CD8-positive, alpha-beta memory T cell (primary cell): ENCODE measurements around the gene PRKD2. TPM values are rescaled to one million over a fixed set of nuclear protein-coding genes. Genes with fewer than 3 reads are reported as not detected.

ENCODE experiments used
- CTCF ChIA-PET: fragments of 350-600 bp; sonication (Branson Sonifier 250); formaldehyde crosslinking; loops from one replicate; lab custom pipeline; 2021; ENCODE audit warnings: antibody characterized with exemption; lab: Charles Lee
- POLR2A ChIA-PET: fragments of 350-600 bp; sonication (Branson Sonifier 250); formaldehyde crosslinking; loops from one replicate; lab custom pipeline; 2021; ENCODE audit warnings: antibody characterized with exemption; lab: Charles Lee
- DNase-seq, 5 donors: peaks; one replicate each; pipeline versions ENCODE4 v3.0.0 to v3.0.0-alpha.2; 2020 to 2022; ENCODE audit warnings: mixed read lengths in 1 of 5
- H3K27ac ChIP-seq: one replicate; pipeline ENCODE4 v1.7.0; 2013; ENCODE audit warnings: low read depth, mild to moderate bottlenecking, low read length, moderate library complexity
- H3K27me3 ChIP-seq: 2 replicates; pipeline ENCODE4 v1.7.0; 2013; ENCODE audit warnings: low read length, mild to moderate bottlenecking; ENCODE audit not compliant: insufficient read depth, poor library complexity, severe bottlenecking
- H3K36me3 ChIP-seq: 2 replicates; pipeline ENCODE4 v1.7.0; 2013; ENCODE audit warnings: mild to moderate bottlenecking, low read length, moderate library complexity; ENCODE audit not compliant: insufficient read depth
- H3K4me1 ChIP-seq: 2 replicates; pipeline ENCODE4 v1.7.0; 2013; ENCODE audit warnings: mild to moderate bottlenecking, low read length, moderate library complexity; ENCODE audit not compliant: insufficient read depth
- H3K4me3 ChIP-seq: 2 replicates; pipeline ENCODE4 v1.7.0; 2013; ENCODE audit warnings: mild to moderate bottlenecking, low read length
- H3K9me3 ChIP-seq: 2 replicates; pipeline ENCODE4 v1.7.0; 2013; ENCODE audit warnings: mild to moderate bottlenecking, low read length
- H3K27ac Mint-ChIP-seq, 8 donors: one replicate each; pipeline ENCODE4 v1.8.0; 2020 to 2021; ENCODE audit warnings: mixed read lengths in 8 of 8, mild to moderate bottlenecking in 6 of 8, inconsistent platforms in 3 of 8, moderate library complexity in 3 of 8
- H3K27me3 Mint-ChIP-seq, 2 donors: one replicate each; pipeline ENCODE4 v1.8.0; 2020 to 2021; ENCODE audit warnings: mixed read lengths in 2 of 2, mild to moderate bottlenecking in 1 of 2, moderate library complexity in 1 of 2
- H3K36me3 Mint-ChIP-seq, 3 donors: one replicate each; pipeline ENCODE4 v1.8.0; 2020 to 2021; ENCODE audit warnings: mixed read lengths in 3 of 3, inconsistent platforms in 1 of 3, mild to moderate bottlenecking in 1 of 3
- H3K4me1 Mint-ChIP-seq, 3 donors: one replicate each; pipeline ENCODE4 v1.8.0; 2020 to 2021; ENCODE audit warnings: mixed read lengths in 3 of 3, inconsistent platforms in 1 of 3, mild to moderate bottlenecking in 1 of 3
- H3K4me3 Mint-ChIP-seq, 7 donors: one replicate each; pipeline ENCODE4 v1.8.0; 2020 to 2021; ENCODE audit warnings: mixed read lengths in 7 of 7, mild to moderate bottlenecking in 6 of 7, moderate library complexity in 4 of 7, inconsistent platforms in 2 of 7
- H3K9me3 Mint-ChIP-seq, 5 donors: one replicate each; pipeline ENCODE4 v1.8.0; 2020 to 2022; ENCODE audit warnings: mixed read lengths in 5 of 5, mild to moderate bottlenecking in 3 of 5, moderate library complexity in 2 of 5, inconsistent platforms in 1 of 5
- polyA plus RNA-seq: library from polyadenylated mRNA; unstranded; fragments of 300-500 nt; fragmentation: Illumina TruSeq; gene quantifications from one replicate; pipeline ENCODE4 v1.2.3, GENCODE V29; 2021
- total RNA-seq, 2 experiments: library from RNA; stranded (reverse); gene quantifications; one replicate each; pipeline ENCODE4 v1.2.3, GENCODE V29; 2021

The PRKD2 gene
- total and polyA plus RNA-seq, 3 experiments from 2014 or later: 61.6 to 88.0 (median 63.8) TPM

DNA sequence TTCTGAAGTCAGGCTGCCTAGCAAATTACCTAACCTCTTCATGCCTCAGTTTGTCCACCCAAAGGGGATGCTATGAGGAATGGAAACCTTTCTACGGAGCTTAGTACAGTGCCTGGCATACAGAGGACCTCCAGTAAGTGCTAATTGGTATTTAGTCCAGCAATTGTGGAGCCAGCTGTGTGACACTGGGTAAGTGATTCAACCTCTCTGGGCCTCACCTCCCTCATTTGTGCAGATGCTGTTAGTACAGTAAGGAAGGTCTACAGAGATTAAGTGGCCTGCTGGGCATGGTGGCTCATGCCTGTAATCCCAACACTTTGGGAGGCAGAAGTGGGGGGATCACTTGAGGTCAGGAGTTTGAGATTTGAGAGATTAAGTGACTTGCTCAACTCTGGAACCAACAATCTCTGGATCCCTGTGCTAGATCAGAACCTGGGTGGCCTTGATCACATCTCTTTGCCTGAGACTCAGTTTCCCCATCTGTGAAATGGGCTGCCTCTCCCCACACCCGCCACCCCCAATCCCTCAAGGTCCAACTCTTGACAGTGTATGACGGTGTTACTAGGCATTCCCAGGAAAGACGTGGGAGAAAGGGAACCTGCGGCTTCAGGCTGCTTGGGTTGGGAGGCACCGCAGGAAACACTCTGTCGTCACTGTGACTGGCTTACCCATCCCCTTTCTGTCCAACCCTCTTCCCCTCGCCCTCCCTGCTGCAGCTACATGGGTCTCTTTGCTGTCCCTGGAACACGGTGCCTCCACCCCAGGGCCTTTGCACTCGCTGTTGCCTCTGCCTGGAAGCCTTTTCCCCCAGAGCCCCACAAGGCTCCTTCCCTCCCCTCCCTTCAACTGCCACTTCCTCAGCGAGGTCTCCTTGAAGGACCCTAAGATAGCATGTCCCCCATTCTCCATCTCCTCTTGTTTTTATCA lies 18.3 kb downstream of the PRKD2 start:
- Mint-ChIP-seq H3K9me3 (no peaks in the 10 kb centered on the region), H3K4me1 (peaks cover 0 to 2% (median 0%) of the 10 kb centered on the region in 3 donors), H3K27me3 (no peaks in the 10 kb centered on the region), H3K27ac (peak overlapping the region in 1 of 8 donors; percentile 23), H3K4me3 (no peak overlapping the region), H3K36me3 (peaks cover 8 to 86% (median 13%) of the 10 kb centered on the region in 3 donors)
- ChIA-PET CTCF (interaction anchor here (1.9 kb wide), 1 partner anchor 30 kb away, joined by 7 read pairs; no protein-coding TSS in a partner anchor), POLR2A (no interaction called here)
- H3K27me3 ChIP-seq: no peaks in the 10 kb centered on the region
- H3K4me3 ChIP-seq: no peak overlapping the region
- H3K36me3 ChIP-seq: peaks cover 79% of the 10 kb centered on the region
- no peak overlapping the region for H3K27ac ChIP-seq
- no peaks in the 10 kb centered on the region for H3K4me1 ChIP-seq
- no peaks in the 10 kb centered on the region for H3K9me3 ChIP-seq
- no peak for DNase-seq

DNA sequence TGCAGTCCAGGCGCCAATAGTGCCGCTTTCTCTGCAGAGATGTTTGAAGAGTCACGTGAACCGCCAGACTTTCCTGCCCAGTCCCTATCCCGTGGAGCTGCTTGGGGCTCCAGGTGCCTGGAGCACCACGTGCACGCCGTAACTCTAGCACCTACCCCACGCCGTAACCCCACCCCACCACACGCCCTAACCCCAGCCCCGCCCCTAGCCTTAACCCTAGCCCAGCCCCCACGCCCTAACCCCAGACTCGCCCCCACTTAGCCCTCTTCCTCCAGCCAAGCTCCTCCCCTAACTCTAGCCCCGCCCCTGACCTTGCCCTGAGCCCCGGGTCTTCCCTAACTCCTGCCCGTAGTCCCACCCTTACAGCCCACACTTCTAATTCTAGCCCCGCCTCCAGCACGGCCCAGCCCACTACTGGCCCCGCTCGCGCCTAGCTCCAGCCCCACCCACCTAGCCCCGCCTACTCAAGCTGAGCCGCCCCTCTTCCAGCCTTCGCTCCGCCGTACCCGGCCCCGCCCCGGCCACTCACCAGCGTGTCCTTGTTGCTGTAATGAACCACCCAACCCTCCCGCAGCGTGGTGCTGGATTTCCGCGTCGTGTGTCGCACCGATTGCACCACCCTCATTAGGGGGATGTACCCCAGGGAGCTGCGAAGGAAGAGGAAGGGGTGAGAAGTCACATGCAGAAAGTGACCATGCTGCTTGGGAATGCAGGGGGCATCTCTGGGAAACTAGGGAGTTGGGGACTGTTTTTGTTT lies 19.5 kb downstream of the PRKD2 start:
- no peak overlapping the region for H3K27ac ChIP-seq
- H3K9me3 ChIP-seq: no peaks in the 10 kb centered on the region
- H3K36me3 Mint-ChIP-seq: peaks cover 13 to 89% (median 18%) of the 10 kb centered on the region in 3 donors
- H3K4me1 ChIP-seq: no peaks in the 10 kb centered on the region
- peaks cover 82% of the 10 kb centered on the region for H3K36me3 ChIP-seq
- DNase-seq: no peak
- peaks cover 2 to 5% (median 5%) of the 10 kb centered on the region in 3 donors for H3K4me1 Mint-ChIP-seq
- H3K9me3 Mint-ChIP-seq: no peaks in the 10 kb centered on the region
- no peaks in the 10 kb centered on the region for H3K27me3 Mint-ChIP-seq
- H3K27me3 ChIP-seq: no peaks in the 10 kb centered on the region
- ChIA-PET CTCF (interaction anchor here (0.6 to 1.6 kb wide), 3 partner anchors 31 to 143 kb away, joined by 3 to 4 read pairs (median 3); no protein-coding TSS in a partner anchor), POLR2A (no interaction called here)
- peak overlapping the region in 3 of 8 donors; percentile 38 to 80 (median 79) for H3K27ac Mint-ChIP-seq
- H3K4me3 ChIP-seq: no peak overlapping the region
- no peak overlapping the region for H3K4me3 Mint-ChIP-seq

DNA sequence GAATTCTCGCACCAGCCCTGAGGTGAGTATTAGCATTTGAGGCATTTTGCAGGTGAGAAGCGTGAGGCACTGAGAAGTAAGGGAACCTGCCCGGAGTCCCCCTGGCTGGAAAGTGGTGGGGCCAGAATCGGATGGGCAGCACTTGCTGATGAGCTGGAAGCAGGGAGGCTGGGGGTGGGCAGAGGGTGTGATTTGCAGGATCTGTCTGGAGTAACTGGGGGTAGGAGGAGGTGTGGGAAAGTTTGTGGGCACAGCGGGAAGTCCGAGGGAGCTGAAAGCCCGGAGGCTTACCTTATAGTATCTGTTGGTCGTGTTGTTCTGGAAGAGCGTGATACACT lies 20.1 kb downstream of the PRKD2 start:
- H3K27ac Mint-ChIP-seq: peak overlapping the region in 1 of 8 donors; percentile 38
- no peaks in the 10 kb centered on the region for H3K27me3 Mint-ChIP-seq
- ChIA-PET POLR2A (no interaction called here), CTCF (interaction anchor here (0.6 to 3.6 kb wide), 4 partner anchors 7 to 144 kb away, joined by 3 to 13 read pairs (median 4); no protein-coding TSS in a partner anchor)
- H3K4me3 Mint-ChIP-seq: no peak overlapping the region
- Histone ChIP-seq H3K4me3 (no peak overlapping the region), H3K36me3 (peaks cover 82% of the 10 kb centered on the region), H3K27me3 (no peaks in the 10 kb centered on the region), H3K4me1 (no peaks in the 10 kb centered on the region), H3K27ac (no peak overlapping the region), H3K9me3 (no peaks in the 10 kb centered on the region)
- DNase-seq: no peak
- peaks cover 16 to 90% (median 18%) of the 10 kb centered on the region in 3 donors for H3K36me3 Mint-ChIP-seq
- H3K4me1 Mint-ChIP-seq: peaks cover 2 to 5% (median 5%) of the 10 kb centered on the region in 3 donors
- no peaks in the 10 kb centered on the region for H3K9me3 Mint-ChIP-seq

- ChIA-PET POLR2A (no interaction called here), CTCF (interaction anchor here (1.6 to 3.6 kb wide), 2 partner anchors 8 to 34 kb away, joined by 4 to 13 read pairs; no protein-coding TSS in a partner anchor)
- no peak overlapping the region for H3K27ac Mint-ChIP-seq
- H3K4me3 Mint-ChIP-seq: no peak overlapping the region
- H3K9me3 Mint-ChIP-seq: no peaks in the 10 kb centered on the region
- H3K4me3 ChIP-seq: no peak overlapping the region
- no peaks in the 10 kb centered on the region for H3K27me3 ChIP-seq
- H3K4me1 ChIP-seq: no peaks in the 10 kb centered on the region
- peaks cover 2 to 5% (median 5%) of the 10 kb centered on the region in 3 donors for H3K4me1 Mint-ChIP-seq
- H3K27ac ChIP-seq: no peak overlapping the region
- peaks cover 12 to 91% (median 15%) of the 10 kb centered on the region in 3 donors for H3K36me3 Mint-ChIP-seq
- H3K36me3 ChIP-seq: peaks cover 83% of the 10 kb centered on the region
- no peaks in the 10 kb centered on the region for H3K27me3 Mint-ChIP-seq
- DNase-seq: no peak
- H3K9me3 ChIP-seq: no peaks in the 10 kb centered on the region
Observed at GRCh38 chr19:46696052-46696451, 20.9 kb downstream of the PRKD2 start.

GRCh38 chr19:46693760-46694159 lies 23.2 kb downstream of the PRKD2 start:
- peaks cover 12 to 94% (median 17%) of the 10 kb centered on the region in 3 donors for H3K36me3 Mint-ChIP-seq
- H3K4me3 Mint-ChIP-seq: no peak overlapping the region
- H3K9me3 Mint-ChIP-seq: no peaks in the 10 kb centered on the region
- CTCF ChIA-PET: interaction anchor here (3.6 kb wide), 1 partner anchor 10 kb away, joined by 13 read pairs; no protein-coding TSS in a partner anchor
- Histone ChIP-seq H3K36me3 (peaks cover 78% of the 10 kb centered on the region), H3K27ac (no peak overlapping the region), H3K4me1 (no peaks in the 10 kb centered on the region), H3K4me3 (no peak overlapping the region), H3K9me3 (no peaks in the 10 kb centered on the region), H3K27me3 (no peaks in the 10 kb centered on the region)
- POLR2A ChIA-PET: no interaction called here
- no peaks in the 10 kb centered on the region for H3K27me3 Mint-ChIP-seq
- DNase-seq: no peak
- H3K27ac Mint-ChIP-seq: peak overlapping the region in 1 of 8 donors; percentile 50
- H3K4me1 Mint-ChIP-seq: peaks cover 2 to 5% (median 5%) of the 10 kb centered on the region in 3 donors

GRCh38 chr19:46692918-46693722 lies 23.8 kb downstream of the PRKD2 start:
- Histone ChIP-seq H3K9me3 (no peaks in the 10 kb centered on the region), H3K36me3 (peaks cover 72% of the 10 kb centered on the region), H3K4me1 (no peaks in the 10 kb centered on the region), H3K27me3 (no peaks in the 10 kb centered on the region), H3K4me3 (no peak overlapping the region), H3K27ac (no peak overlapping the region)
- Mint-ChIP-seq H3K36me3 (peaks cover 12 to 90% (median 17%) of the 10 kb centered on the region in 3 donors), H3K27ac (peak overlapping the region in 6 of 8 donors; percentile 19 to 93 (median 66)), H3K4me3 (no peak overlapping the region), H3K27me3 (no peaks in the 10 kb centered on the region), H3K9me3 (no peaks in the 10 kb centered on the region), H3K4me1 (peaks cover 2 to 5% (median 5%) of the 10 kb centered on the region in 3 donors)
- no peak for DNase-seq
- ChIA-PET POLR2A (no interaction called here), CTCF (interaction anchor here (3.6 kb wide), 1 partner anchor 11 kb away, joined by 13 read pairs; no protein-coding TSS in a partner anchor)

GRCh38 chr19:46691948-46692347 lies 25.0 kb downstream of the PRKD2 start:
- Histone ChIP-seq H3K27ac (no peak overlapping the region), H3K9me3 (no peaks in the 10 kb centered on the region), H3K36me3 (peaks cover 74% of the 10 kb centered on the region), H3K4me3 (no peak overlapping the region), H3K27me3 (no peaks in the 10 kb centered on the region), H3K4me1 (no peaks in the 10 kb centered on the region)
- no peak for DNase-seq
- H3K27me3 Mint-ChIP-seq: no peaks in the 10 kb centered on the region
- no peaks in the 10 kb centered on the region for H3K9me3 Mint-ChIP-seq
- peak overlapping the region in 3 of 8 donors; percentile 6 to 72 (median 60) for H3K27ac Mint-ChIP-seq
- H3K36me3 Mint-ChIP-seq: peaks cover 12 to 91% (median 17%) of the 10 kb centered on the region in 3 donors
- H3K4me3 Mint-ChIP-seq: no peak overlapping the region
- H3K4me1 Mint-ChIP-seq: peaks cover 2 to 5% (median 5%) of the 10 kb centered on the region in 3 donors
- CTCF ChIA-PET: no interaction called here
- POLR2A ChIA-PET: no interaction called here
